ENCODE data around the gene ITPKB. TPM values are rescaled to one million over a fixed set of nuclear protein-coding genes. Genes with fewer than 3 reads are reported as not detected.

Gene ITPKB
- polyA plus RNA-seq, 1 of the 3 experiments (the other 2 are of a cell fraction) = 2.4 TPM

GRCh38 chr1:226733304-226733703 lies 5.8 kb downstream of the ITPKB start (continued):
- TF ChIP-seq IRF3 (IDR thresholded peaks at IDR 0.05; ENCODE audit: low read depth, low read length) = no peak
- TF ChIP-seq EZH2phosphoT487 (IDR thresholded peaks at IDR 0.05; ENCODE audit: borderline replicate concordance, low read depth) = no peak
- TF ChIP-seq GATA2 (CRISPR knock-in tag; IDR thresholded peaks at IDR 0.05) = no peak
- no peak for TF ChIP-seq USF1 (IDR thresholded peaks at IDR 0.05; ENCODE audit: borderline replicate concordance, low read depth)
- no peak for TF ChIP-seq RXRA (IDR thresholded peaks at IDR 0.05; ENCODE audit: borderline replicate concordance, low read depth)
- TF ChIP-seq TEAD4 (IDR thresholded peaks at IDR 0.05; ENCODE audit: borderline replicate concordance, insufficient read depth) = no peak
- no peak for TF ChIP-seq TAF1 (IDR thresholded peaks at IDR 0.05; ENCODE audit: borderline replicate concordance, low read depth, low read length)

GRCh38 chr1:226732856-226733291 lies 6.2 kb downstream of the ITPKB start:
- Histone ChIP-seq H3K36me3 (replicated peaks in 1 of 2; ENCODE audit: control insufficient read depth in 1 of 2, insufficient read depth in 2 of 2, low read length in 1 of 2) (peaks cover 0 to 9% of the 10 kb centered on the region in 2 experiments), H3K9me2 (no peaks in the 10 kb centered on the region), H3K27me3 (ENCODE audit: insufficient read depth) (no peaks in the 10 kb centered on the region), H2AFZ (ENCODE audit: low read depth) (no peak overlapping the region), H3K27ac (ENCODE audit: low read depth in 2 of 2, low read length in 1 of 2) (no peak overlapping the region), H3K4me2 (no peak overlapping the region), H3K79me2 (ENCODE audit: insufficient read depth) (no peaks in the 10 kb centered on the region), H3F3A (replicated peaks; ENCODE audit: insufficient read depth) (no peaks in the 10 kb centered on the region), H4K20me1 (ENCODE audit: insufficient read depth) (no peaks in the 10 kb centered on the region), H3K9ac (no peak overlapping the region), H3K9me3 (no peaks in the 10 kb centered on the region), H3K4me3 (ENCODE audit: low read depth in 2 of 2, low read length in 1 of 2) (no peak overlapping the region), H3K4me1 (ENCODE audit: control insufficient read depth in 1 of 2, insufficient read depth in 2 of 2, low read depth in 1 of 2, low read length in 1 of 2) (peaks cover 0 to 3% of the 10 kb centered on the region in 2 experiments; a peak in 1 of 4 replicates)
- ChIA-PET POLR2A (no interaction called here), CTCF (no interaction called here)
- DNase-seq = no peak
- no peak for TF ChIP-seq TEAD4 (IDR thresholded peaks at IDR 0.05; ENCODE audit: borderline replicate concordance, insufficient read depth)
- TF ChIP-seq NRF1 (IDR thresholded peaks at IDR 0.05; ENCODE audit: low read depth, low read length) = no peak
- no peak for TF ChIP-seq SIN3A (IDR thresholded peaks at IDR 0.05; ENCODE audit: borderline replicate concordance, low read depth, low read length)
- TF ChIP-seq TCF12 (IDR thresholded peaks at IDR 0.05) = no peak
- TF ChIP-seq FOSL2 (IDR thresholded peaks at IDR 0.05; ENCODE audit: borderline replicate concordance, low read depth) = no peak
- no peak for TF ChIP-seq CTCF (IDR thresholded peaks at IDR 0.05)
- no peak for TF ChIP-seq RFX5 (IDR thresholded peaks at IDR 0.05; ENCODE audit: low read length)
- TF ChIP-seq YY1 (IDR thresholded peaks at IDR 0.05; ENCODE audit: low read depth) = no peak
- TF ChIP-seq MEF2A (IDR thresholded peaks at IDR 0.05; ENCODE audit: borderline replicate concordance, low read depth) = no peak
- no peak for TF ChIP-seq PBX3 (IDR thresholded peaks at IDR 0.05)
- TF ChIP-seq ZBTB33 (IDR thresholded peaks at IDR 0.05; ENCODE audit: borderline replicate concordance, low read depth) = no peak
- TF ChIP-seq GATA2 (CRISPR knock-in tag; IDR thresholded peaks at IDR 0.05) = no peak
- no peak for TF ChIP-seq POLR2AphosphoS5 (IDR thresholded peaks at IDR 0.05; ENCODE audit: low read depth, low read length)
- TF ChIP-seq NFIC (IDR thresholded peaks at IDR 0.05; ENCODE audit: borderline replicate concordance) = no peak
- TF ChIP-seq GABPA (IDR thresholded peaks at IDR 0.05; ENCODE audit: low read depth) = no peak
- TF ChIP-seq RAD21 (IDR thresholded peaks at IDR 0.05; ENCODE audit: low read length) = no peak
- no peak for TF ChIP-seq USF1 (IDR thresholded peaks at IDR 0.05; ENCODE audit: borderline replicate concordance, low read depth)
- 91% methylated on average over 4 of the region's 4 CpGs for WGBS (ENCODE audit: low lambda C conversion rate)
